Measurements from ENCODE around the gene OPCML. TPM values are rescaled to one million over a fixed set of nuclear protein-coding genes. Genes with fewer than 3 reads are reported as not detected.

OPCML gene
- total RNA-seq, 2 donors from 2014 or later: not detected

- no peak overlapping the region for H3K4me3 ChIP-seq
- no peak for TF ChIP-seq CTCF (IDR thresholded peaks at IDR 0.05)
- DNase-seq (ENCODE audit: low spot score) (no peak), ATAC-seq (ENCODE audit: insufficient number of reproducible peaks, low FRiP score, low read depth) (no peak)
- no peaks in the 10 kb centered on the region for H3K27me3 ChIP-seq (replicated peaks; ENCODE audit: insufficient read depth)
- no peaks in the 10 kb centered on the region for H3K36me3 ChIP-seq
- H3K27ac ChIP-seq: no peak overlapping the region
- H3K9me3 ChIP-seq: no peaks in the 10 kb centered on the region
- H3K4me1 ChIP-seq (ENCODE audit: control insufficient read depth in 1 of 2, low read depth in 2 of 2): no peaks in the 10 kb centered on the region
Observed at GRCh38 chr11:132999516-132999915, 532.8 kb downstream of the OPCML start.

GRCh38 chr11:132999031-132999430 is 533.3 kb downstream of the OPCML start:
- H3K27me3 ChIP-seq (replicated peaks; ENCODE audit: insufficient read depth): no peaks in the 10 kb centered on the region
- H3K4me1 ChIP-seq (ENCODE audit: control insufficient read depth in 1 of 2, low read depth in 2 of 2): no peaks in the 10 kb centered on the region
- H3K36me3 ChIP-seq: no peaks in the 10 kb centered on the region
- H3K9me3 ChIP-seq: no peaks in the 10 kb centered on the region
- no peak for TF ChIP-seq CTCF (IDR thresholded peaks at IDR 0.05)
- no peak overlapping the region for H3K27ac ChIP-seq
- no peak overlapping the region for H3K4me3 ChIP-seq
- no peak for ATAC-seq (ENCODE audit: insufficient number of reproducible peaks, low FRiP score, low read depth)
- DNase-seq (ENCODE audit: low spot score): no peak

GRCh38 chr11:132997396-132997795 is 534.9 kb downstream of the OPCML start:
- Histone ChIP-seq H3K4me1 (ENCODE audit: control insufficient read depth in 1 of 2, low read depth in 2 of 2) (no peaks in the 10 kb centered on the region), H3K36me3 (no peaks in the 10 kb centered on the region), H3K9me3 (no peaks in the 10 kb centered on the region), H3K27ac (no peak overlapping the region), H3K4me3 (no peak overlapping the region), H3K27me3 (replicated peaks; ENCODE audit: insufficient read depth) (no peaks in the 10 kb centered on the region)
- no peak for TF ChIP-seq CTCF (IDR thresholded peaks at IDR 0.05)
- no peak for DNase-seq (ENCODE audit: low spot score)
- no peak for ATAC-seq (ENCODE audit: insufficient number of reproducible peaks, low FRiP score, low read depth)

GRCh38 chr11:132994966-132995365 is 537.3 kb downstream of the OPCML start:
- Histone ChIP-seq H3K27me3 (replicated peaks; ENCODE audit: insufficient read depth) (no peaks in the 10 kb centered on the region), H3K4me3 (no peak overlapping the region), H3K36me3 (no peaks in the 10 kb centered on the region), H3K9me3 (no peaks in the 10 kb centered on the region), H3K27ac (no peak overlapping the region), H3K4me1 (ENCODE audit: control insufficient read depth in 1 of 2, low read depth in 2 of 2) (no peaks in the 10 kb centered on the region)
- no peak for TF ChIP-seq CTCF (IDR thresholded peaks at IDR 0.05)
- ATAC-seq (ENCODE audit: insufficient number of reproducible peaks, low FRiP score, low read depth) (no peak), DNase-seq (ENCODE audit: low spot score) (no peak)

GRCh38 chr11:132993991-132994502 is 538.3 kb downstream of the OPCML start:
- H3K27ac ChIP-seq: no peak overlapping the region
- no peak overlapping the region for H3K4me3 ChIP-seq
- H3K4me1 ChIP-seq (ENCODE audit: control insufficient read depth in 1 of 2, low read depth in 2 of 2): no peaks in the 10 kb centered on the region
- DNase-seq (ENCODE audit: low spot score) (no peak), ATAC-seq (ENCODE audit: insufficient number of reproducible peaks, low FRiP score, low read depth) (no peak)
- TF ChIP-seq CTCF (IDR thresholded peaks at IDR 0.05): no peak
- no peaks in the 10 kb centered on the region for H3K36me3 ChIP-seq
- H3K9me3 ChIP-seq: no peaks in the 10 kb centered on the region
- H3K27me3 ChIP-seq (replicated peaks; ENCODE audit: insufficient read depth): no peaks in the 10 kb centered on the region

Data from thoracic aorta (tissue), 2 donors.